ENCODE results near the gene DNMT3A.

DNMT3A gene

DNA sequence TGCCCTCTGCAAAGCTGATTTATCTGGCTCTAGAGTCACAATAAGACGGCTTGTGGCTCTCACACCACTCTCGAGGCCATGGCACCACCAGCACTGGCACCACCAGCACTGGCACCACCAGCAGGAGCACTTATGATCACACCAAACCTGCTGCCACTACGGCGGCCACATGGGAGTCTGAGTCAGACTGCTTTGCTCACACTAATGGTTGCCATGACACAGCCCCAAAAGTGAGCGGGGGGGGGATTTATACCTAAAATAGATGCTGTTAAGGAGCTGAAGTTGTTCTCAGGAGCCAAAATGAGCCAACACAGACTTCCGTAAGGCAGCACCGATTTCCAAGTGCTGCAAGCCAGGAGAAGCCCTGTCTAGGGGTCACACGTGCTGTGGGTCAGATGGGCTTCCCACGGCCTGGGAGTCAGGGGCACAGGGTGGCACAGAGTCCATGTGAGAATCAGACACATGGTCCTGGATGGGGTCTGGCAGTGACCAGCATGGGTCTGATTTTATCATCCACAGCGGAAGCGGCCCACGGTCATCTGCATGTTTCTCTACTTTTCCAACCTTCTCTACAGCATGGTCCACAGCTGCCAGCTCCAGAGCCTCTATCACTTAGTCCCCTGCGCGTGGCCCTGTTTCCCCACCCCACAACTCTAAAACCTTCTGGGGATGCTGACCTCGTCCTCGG is 16.7 kb downstream of the DNMT3A start:
- peak; percentile 88 for DNase-seq (ENCODE audit: low spot score)

DNA sequence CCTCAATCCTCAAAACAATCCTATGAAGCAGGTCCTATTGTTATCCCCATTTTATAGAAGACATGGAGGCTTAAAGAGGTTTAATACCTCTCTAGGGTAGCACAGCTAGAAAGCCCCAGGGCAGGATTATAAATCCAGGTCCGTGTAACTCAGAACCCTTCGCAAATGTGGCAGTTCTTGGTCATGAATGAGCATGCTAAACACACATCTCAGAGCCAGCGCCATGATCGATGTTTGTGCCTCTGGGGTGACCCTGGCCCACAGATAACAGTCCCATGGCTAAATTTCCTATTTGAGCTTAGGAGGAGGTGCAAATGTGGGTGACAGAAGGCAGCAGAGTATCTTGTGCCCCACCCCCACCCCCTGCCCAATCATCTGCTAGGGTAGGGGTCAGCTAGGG is 17.5 kb downstream of the DNMT3A start:
- no peak for DNase-seq (ENCODE audit: low spot score)

DNA sequence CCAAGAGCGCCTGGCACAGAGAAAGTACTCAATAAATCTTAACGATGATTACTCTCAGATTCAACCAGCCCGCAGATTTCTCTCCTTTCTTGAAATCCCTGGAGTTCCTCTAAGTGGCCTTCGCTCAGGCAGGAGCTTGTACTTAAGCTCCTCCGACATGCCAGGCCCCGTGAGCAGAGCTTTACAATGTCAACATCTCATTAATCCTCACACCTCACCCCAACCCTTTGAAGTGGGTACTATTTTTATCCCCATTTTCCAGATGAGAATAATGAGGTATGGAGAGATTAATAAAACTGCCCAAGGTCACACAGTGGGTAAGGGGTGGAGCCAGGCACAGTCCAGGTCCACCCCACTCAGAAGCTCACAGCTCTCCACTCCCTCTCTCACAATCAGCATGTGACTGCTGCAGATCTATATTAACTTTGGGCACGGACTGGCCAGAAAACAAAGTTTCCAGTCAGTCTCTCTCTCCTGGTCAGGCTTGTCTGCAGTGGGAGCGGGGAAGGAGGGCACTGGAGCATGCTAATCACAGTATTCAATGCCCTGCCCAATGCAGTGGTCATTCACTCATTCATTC is 18.0 kb downstream of the DNMT3A start:
- DNase-seq (ENCODE audit: low spot score), result peak; percentile 16

DNA sequence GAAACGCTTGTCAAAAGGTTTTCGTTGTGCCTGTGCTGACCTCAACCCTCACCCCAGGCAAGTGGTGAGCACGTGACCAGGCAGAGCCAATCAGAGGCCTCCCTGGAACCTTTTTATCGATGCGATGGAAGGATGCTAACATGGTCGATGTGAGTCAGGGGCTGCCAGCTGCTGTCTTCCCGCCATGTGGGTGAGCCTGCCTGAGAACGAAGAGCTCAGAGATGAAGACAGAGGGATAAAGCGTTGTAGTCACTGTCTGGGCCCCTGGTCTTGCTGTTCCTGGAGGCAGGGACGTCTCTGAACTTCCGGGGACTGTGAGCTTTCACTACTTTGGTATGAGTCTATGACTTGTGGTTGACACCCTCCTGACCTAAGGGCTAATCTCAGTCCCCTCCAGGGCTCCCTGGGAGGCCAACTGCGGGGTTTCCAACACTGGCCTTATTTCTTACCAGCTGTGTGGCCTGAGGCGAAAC is 18.6 kb downstream of the DNMT3A start:
- DNase-seq (ENCODE audit: low spot score), result peak; percentile 50

DNA sequence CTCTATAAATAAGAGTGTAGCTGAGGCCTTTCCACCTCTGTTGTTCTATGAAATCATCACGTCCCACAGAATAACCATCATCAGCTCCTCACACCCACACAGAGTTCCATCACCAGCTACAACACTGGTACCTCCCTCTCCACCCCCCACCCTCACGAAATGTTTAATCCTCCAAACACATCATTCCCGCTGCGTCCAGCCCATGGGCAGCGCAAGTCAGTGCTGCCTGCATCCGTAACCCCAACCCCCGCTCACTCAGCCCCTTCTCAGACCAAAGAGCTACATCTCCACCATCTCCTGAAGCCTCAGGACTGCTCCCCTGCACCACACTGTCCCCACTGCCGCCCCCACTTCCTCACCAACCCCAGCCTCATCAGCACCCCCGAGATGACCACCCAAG is 19.4 kb downstream of the DNMT3A start:
- DNase-seq (ENCODE audit: low spot score), result no peak

DNA sequence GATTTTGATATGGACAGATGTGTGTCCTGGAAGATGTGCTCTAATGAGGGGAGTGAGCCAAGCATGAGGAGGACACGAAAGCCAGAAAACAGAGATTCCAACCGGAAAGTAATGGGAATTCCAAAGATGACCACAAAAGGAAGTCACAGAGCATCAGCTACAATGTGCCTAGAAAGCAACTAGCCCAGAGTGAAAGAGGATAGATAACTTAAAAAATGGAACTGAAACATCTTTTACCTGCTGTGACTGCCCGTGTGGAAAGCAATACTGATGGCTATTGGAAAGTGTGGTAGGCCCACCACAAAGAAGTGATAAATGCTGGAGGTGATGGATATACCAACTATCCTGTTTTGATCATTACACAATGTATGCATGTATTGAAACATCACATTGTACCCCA is 21.6 kb downstream of the DNMT3A start:
- no peak for DNase-seq (ENCODE audit: low spot score)

DNA sequence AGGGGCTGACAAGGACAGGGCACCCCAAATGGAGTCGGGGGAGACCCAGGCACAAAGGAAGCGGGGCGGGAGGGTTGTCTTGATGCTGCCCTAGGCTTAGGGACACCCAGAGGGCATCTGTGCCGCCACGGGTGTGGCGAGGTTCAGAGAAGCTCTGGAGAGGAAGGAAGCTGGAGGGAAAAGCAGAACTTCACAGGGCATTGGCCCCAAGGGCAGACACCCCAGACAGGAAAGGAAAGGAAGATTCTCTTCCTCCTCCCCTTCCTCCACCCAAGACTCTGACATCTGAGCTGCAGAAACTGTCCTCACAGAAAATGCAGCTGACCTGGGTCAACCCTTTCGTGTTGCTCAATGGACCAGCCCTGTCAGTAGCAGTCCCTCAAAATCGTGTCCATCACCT is 25.6 kb downstream of the DNMT3A start:
- no peak for DNase-seq (ENCODE audit: low spot score)

DNA sequence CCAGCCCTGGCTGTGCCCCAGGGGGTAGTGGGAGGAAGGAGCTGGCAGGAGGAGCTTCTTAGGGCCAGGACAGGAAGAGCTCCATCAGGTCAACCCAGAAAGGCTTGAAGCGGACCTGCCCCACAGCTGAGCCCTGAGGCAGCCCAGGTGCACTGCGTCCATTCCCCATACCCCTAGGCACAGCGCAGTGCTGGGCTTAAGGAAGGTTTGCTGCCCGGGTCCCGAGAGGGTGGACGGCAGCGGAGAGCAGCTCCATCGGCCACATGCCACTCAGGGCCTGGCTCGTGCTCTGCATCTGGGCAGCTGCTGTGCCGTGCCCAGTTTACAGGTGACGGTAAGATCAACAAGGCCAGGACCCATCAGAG is 26.4 kb downstream of the DNMT3A start:
- no peak for DNase-seq (ENCODE audit: low spot score)

DNA sequence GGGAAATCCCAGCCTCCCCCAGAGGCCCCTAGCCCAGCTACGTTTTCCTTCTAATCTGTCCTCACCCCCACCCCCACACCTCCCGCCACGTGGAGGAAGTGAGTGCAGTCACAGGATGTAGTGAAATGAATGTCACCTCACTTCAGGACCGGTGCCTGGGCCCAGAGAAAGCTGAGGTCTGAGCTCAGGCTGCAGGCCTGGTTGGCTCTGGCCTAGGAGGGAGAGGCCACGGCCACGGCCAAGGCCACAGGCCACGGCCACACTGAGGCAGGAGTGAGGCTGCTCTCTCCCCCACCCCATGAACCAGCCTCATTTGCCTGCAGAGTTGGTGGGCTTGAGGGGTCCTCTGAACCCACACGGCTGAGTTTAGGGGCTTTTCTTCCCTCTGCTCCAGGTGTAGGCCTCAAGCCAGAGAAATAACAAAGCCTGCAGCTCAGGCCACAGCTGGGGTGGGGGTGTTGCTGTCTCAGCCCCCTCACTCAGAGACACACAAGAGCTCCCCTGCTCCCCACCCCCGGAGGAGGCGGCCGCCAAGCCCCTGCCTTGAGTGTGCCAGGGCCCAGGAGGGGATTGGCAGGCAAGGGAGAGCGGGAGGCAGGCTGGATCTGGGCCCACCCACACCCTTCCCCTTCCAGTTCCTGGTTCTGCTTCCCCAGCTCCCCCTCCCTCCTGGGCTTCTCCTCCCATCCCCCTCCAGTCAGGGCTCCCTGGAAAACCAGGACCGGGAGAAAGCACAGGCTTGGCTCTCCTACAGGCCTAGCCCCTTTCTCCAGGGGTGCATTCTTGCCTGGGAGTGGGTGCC is 27.0 kb downstream of the DNMT3A start:
- DNase-seq (ENCODE audit: low spot score), result no peak

DNA sequence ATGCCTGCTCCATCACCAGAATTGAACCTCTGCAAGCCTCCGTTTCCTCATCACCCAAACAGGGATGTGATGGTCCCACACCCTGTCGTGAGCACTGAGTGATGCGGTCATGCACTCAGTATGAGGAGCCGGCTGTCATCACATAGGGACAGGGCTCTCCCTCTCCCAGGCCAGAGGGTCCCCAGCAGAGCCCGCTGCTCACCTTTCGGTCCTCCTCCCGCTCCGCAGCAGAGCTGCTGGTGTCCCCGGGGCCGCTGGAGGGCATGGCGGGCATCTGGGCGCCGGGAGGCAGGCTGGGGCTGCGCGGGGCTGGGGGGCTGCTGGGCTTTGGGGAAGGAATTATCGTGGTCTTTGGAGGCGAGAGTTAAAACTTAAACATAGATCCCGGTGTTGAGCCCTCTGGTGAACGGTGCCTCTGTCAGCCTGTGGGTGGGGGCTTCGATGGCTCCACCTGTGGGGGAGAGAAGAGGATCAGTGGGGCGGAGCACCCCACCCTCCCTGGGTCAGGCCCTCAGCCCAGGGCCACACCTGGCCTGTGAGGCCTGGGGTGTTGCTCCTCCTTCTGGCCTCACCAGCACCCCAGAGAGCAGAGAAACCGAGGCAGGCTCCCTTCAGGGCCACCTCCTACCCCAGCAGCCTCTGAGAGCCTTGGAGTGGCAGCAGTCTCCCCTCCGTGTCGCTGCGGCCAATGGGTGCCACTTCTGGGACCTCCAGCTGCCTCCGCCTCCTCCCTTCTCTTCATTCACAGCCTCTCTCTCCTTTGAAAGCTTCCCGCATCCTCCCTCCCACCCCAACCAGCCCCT is 27.8 kb downstream of the DNMT3A start:
- no peak for DNase-seq (ENCODE audit: low spot score)

DNA sequence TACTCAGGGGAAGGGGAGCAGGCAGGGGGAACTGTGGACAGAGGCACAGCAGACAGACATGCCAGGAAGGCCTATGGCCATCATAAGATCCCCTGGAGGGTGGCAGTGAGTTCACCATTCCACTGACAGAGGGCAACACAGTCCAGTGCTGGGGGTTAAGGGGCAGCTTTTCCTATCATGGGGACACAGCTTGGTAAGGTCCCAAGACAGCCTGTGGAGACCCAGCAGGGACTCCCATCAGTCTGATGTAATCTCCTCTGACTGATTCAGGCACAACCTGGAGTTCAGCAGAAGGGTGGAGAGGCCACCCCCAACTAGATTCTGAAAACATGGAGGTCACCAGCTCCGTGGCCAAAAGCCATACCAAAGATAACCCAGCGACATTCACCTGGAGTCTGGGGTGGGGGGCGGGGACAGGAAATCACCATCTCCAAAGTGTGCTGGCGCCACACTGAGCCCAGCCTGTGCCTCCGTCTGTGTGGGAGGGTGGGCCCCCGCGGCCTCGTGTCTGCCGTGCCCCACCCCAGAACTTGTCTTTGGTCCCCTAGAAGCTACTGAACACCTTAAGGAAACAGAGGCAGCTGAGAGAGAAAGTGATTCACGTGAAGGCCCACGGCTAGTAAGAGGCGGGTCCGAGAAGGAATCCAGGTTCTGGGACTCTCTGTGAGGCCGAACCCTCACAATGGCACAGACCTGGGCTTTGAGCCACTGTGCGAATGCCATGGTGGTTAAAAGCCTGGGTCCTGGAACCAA is 28.6 kb downstream of the DNMT3A start:
- DNase-seq (ENCODE audit: low spot score), result no peak

DNA sequence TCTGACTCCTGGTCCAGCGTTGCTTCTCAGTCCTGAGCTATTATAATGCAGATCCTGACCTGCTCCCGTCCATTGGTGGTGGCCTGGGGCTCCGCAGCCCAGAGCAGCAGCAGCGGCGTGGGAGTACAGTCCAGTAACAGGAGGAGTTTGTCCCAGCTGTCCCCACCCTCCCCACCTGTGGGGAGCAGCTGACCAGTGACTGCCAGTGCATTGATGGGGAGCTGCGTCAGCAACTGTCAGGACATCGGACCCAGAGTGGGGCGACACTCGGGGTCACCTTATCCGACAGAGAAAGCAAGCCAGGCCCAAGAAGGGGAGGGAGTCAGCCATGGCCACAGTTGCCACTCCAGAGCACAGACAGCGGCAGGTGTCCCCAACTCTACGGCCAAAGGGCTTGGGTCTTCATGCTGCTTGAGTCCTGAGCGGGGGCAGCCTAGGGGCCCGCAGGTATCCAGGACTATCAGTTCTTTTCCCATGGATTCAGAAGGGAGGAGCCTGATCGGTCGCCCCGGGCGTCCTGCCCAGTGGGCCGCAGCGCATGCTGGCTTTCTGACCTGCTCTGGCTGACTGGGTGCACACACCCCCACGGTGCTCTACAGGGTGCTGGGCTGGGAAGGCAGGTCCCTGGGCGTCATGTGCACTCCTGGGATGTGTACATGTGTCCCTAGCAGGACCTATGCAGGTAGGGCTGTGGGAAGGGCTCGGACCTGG is 29.7 kb downstream of the DNMT3A start:
- DNase-seq (ENCODE audit: low spot score), result no peak

DNA sequence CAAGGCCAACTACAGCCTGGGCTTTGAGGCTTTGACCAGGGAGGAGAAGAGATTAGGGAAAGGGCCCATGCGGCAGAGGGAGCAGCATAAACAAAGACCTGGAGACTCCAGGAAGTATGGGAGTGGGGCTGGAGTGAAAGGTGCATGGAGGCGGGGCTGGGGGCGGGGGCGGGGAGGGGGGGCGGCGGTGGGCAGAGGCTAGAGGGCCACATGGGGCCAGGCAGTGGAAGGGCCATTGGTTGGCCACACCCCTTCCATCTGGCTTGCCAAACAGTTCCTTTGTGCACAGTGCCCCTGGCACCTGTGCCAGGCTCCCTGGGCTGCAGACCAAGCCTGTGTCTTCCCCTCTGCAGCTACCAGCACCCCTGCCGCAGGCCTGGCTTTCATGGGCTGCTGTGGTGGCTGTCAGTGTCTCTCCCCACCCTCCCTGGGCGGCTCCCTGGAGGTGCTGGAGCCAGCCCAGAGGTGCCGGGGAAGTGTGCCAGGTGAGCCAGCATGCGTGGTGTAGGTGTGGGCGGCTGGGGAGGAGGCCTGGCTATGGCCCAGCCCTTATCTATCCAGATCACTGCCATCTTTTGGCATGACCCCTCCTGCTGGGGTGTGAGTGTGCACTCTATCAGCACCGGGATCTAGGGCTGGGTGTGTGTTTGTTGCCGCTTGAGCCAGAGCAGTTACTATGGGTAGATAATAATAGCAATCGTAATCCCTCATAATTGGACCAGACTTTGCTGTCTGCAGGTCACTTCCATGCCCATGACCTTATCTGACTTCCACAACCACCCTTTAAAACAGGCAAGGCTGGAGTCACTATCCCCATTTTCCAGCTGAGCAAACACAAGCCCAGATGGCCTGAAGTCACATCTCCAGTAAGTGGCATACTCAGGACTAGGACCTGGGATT is 30.5 kb downstream of the DNMT3A start:
- no peak for DNase-seq (ENCODE audit: low spot score)

DNA sequence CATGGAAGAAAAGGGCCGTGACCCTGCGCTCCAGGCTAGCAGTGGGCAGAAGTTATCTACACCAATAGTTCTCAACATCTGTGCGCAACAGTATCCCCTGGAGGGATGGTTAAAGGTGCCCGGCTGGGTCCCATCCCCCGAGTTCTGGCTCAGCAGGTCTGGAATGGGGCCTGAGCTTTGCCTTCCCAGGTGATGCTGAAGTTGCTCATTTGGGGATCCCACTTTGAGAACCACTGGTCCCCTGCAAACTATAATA is 31.1 kb downstream of the DNMT3A start:
- DNase-seq (ENCODE audit: low spot score), result no peak

DNA sequence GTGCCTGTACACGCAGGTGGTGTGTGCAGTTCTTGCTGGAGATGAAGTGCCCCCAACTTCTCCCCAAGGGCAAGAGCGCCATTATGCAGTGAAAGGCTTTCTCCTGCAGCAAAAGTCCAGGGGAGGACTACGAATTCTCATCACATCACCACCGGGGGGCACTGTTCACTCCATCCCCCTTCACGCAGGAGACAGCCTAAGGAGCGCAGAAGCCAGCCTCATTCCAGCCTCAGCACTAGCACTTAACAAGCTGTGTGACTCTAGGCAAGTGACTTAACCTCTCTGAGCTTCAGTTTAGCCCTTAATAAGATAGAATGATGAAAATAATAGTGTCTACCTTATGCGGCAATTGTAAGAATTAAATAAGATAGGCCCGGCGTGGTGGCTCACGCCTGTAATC is 32.3 kb downstream of the DNMT3A start:
- peak; percentile 45 for DNase-seq (ENCODE audit: low spot score)

DNA sequence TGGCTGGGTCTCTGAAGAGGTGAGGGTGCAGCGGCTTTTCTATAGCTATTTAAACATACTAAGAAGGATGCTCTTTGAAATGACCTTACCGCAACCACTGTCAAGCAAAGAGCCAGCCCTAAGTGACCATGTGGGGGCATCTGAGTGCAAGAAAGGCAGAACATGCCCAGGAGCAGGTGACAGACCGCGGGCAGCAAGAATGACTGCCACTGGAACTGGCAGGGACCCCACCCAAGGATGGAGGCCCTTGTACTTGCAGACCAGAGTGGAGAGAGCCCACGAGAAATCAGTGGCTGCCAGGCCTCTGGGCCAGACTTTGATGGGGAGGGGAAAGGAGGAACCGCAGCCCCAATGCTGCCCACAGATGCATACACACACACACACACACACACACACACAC is 33.1 kb downstream of the DNMT3A start:
- DNase-seq (ENCODE audit: low spot score), result no peak

DNA sequence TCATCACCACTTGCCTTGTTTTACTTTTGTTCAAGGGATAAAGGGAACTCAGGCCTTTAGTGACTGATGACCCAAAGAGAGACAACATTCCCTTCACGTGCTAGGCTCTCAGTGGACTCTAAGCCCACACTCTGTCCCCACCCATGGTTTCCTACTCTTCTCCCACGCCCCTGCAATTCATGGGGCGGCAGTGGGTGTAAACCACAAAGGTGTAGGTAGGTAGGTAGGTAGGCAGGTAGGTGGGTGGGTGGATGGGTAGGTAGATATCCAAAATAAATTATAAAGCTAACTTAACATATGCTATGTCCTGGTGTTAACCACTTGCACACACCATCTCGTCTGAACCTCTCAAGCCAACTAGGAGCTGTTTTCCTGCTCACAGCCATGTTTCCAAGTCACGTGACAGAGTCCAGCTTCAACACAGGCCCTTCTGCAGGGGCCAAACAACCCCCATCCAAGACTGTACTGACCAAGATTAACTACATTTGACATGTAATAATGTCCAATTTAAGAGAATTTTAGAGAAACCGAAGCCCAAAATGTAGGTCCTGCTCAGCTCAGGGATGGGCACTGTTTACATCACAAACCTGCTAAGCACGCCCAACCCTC is 33.7 kb downstream of the DNMT3A start:
- no peak for DNase-seq (ENCODE audit: low spot score)

DNA sequence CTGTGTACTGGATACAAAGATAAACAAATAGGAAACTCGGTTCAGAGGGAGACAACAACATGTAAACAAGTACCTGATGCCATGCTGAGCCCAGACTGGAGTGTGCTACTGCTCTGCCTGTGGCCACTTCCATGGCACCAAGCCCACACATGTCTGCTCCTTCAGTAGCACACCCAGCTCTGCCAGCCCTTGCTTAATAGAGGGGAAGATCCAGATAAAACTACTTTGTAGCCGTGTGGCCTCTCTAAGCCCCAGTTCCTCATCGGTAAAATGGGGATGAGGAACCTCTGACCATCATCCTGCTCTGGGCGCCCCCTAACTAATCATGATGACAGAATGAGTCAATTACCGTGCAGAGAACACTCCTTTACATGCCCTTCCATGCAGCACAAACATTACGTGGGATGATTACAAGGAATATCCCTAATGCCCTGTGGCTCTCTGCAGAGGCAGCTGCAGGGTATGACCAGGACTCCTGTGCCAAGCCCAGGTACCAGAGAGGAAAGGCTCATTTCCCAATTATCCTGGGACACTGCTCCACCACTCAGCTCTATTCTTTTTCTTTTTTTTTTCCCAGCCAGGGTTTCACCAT is 34.9 kb downstream of the DNMT3A start:
- no peak for DNase-seq (ENCODE audit: low spot score)

DNA sequence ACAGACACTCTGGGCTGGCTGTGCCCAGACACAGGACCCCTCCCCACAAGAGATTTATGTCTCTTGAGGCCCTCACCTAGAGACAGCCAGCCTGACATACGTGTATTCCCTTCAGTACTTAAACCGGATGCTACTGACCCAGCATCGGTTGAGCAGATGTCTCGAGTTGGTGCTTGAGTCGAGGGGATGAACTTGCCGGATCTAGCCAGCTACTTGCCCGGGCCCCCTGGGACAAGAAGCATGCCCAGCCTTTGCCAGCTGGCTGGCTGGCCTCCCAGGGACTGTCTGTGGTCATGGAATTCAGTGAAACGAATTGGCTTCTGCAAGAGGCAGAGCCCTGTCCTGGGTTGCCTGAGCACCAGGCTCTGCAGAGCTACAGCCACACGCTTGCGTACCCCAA is 36.0 kb downstream of the DNMT3A start:
- peak; percentile 57 for DNase-seq (ENCODE audit: low spot score)

Data from AG08395 (cell line).